HL-60/S4 treated with retinoic acid at 250 ng/mL for 4 days and 3 days (cell line): ENCODE measurements around the gene ELFN2.

Source experiments
- in situ Hi-C: fragments of 300-500 bp; cut with MboI; formaldehyde crosslinking; loops from 2 replicates; pipeline ENCODE4 v1.7.0; 2022; ENCODE audit warnings: low sequenced_read_pairs

The ELFN2 gene

DNA sequence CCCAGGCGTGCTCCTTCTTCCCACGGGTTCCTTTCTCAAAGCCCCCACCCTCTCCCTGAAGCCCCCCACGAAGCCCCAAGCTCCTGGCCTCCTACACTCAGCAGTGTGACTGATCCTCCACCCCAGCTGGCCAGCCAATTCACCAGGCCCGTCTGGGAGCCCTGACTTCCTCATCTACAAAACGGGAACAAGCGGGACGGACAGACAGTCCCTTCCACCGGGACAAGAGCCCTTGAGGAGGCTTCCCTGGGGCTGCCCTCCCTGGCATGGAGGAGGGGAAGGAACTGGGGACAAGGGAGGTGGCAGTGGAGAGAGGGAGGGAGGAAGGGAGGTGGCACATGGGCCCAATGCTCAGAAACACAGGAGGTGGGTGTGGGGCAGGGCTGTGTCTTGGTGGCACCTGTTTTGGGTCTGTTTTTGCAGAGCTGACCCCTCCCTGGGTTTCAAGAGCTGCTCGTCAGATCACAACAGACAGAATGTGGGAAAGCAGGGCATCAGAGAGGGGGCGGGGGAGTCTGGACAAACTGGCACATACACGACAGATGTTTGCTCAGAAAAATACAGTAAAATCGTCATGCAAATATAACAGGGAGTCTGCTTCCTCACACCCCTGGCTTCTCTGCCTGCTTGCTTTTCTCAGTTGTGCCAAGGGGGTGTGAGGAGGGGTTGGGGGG lies 56.8 kb downstream of the ELFN2 start:
- in situ Hi-C loops: no loop called here

DNA sequence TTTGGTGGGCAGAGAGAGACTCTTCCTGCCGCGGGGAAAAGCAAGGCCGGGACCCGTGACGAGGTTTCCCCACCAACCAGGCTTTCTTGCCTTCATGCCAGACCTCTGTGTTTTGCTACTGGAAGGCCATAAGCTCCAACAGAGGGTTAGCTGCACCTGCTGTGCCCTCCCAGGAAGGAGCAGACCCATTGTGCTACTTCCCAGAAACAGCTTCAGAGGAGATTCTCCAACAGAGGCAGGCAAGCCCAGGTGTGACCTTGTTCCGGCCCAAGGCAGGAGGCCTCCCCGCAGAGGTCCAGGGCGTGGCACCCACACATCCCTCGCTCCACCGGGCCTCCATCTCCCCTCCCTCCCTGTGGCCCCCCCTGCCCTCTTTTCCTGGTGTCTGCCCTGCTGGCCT lies 57.8 kb downstream of the ELFN2 start:
- in situ Hi-C loops: no loop called here

DNA sequence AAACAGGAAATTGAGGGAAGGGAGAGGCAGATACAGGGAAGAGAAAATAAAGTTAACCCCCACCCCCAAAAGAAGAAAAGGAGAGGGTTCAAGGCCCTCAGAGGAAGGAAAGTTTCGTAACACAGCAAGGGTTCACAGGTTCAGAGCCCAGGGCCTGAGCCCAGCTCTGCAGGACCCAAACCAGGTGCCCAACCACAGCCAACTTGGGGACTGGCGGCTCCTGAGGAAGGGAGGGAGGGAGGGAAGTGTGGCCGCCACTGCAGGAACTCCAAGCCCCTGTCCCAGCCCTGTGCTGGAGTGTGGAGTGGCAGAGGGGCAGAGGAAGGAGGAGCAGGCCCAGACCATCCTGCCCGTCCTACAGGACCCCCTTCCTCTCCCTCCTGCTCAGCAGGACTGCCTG lies 59.2 kb downstream of the ELFN2 start:
- in situ Hi-C loops: no loop called here

DNA sequence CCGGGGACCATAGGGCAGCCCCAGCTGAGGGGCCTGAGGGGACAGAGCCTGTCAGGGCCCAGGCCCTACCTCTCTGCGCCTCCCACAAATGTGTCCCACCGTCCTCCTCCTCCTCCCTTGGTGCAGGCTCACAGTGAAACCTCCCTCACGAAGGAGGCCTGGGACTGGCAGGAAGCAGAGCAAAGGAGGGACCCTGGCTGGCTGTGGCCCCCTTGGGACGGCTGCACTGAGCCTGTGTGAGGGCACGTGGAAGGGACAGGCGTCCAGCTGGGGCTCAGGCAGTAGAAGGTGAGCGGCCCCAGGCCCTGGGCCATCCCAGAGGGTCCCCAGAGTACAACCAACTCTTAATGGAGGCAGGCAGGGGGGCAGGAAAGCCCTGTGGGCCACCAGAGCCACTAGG lies 60.7 kb downstream of the ELFN2 start:
- in situ Hi-C loops: no loop called here

DNA sequence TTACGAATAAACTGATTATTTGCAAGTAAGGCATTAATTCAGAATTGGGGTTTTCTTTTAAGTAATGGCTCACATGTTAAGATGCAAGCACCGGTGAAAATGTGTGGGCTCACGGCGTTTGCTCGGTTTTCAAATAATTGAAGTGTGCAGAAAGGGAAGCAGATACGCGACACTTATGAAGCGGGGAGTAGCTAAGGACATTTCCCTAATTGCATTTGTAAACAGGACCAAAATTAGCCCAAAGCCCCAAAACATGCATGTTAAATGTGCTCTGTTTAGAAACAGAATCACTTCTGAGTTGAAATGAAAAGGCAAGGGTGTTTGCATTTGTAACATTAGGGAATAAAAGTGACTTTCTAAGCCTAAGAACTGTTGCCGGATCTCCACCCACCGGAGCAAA lies 61.3 kb downstream of the ELFN2 start:
- in situ Hi-C loops: no loop called here

DNA sequence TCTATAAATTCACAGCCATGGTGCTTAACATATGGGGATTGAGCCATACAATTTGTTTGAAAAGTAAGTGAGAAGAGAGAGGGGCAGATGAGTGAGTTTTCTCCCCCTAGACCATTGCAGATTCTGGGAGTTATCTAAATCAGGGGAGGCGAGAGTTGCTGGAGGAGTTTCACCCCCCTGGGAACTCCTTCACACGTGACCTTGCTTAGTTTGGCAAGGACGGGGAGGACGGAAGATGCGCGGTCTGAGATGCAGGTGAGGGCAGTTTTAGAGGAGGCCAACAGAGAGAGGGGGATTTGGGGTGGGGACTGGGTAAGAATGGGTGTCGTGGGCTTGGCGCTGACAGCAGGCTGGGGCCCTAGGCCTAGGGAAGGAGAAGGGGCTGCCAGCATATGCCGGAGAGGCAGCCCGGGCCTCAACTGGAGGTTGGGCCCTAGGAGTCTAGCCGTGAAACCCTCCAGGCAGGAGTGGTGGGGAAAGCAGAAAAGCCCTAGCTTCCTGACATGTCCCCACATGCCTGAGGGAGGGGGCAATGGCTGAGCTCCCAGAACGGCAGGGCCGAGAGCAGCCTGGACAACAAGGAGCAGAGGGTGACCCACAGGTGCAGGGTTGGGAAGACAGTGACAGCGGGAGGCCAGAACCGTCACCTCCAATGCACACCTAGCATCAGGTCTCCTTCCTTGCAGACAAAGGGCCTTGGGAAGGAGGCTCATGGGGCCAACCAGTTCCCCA lies 63.9 kb downstream of the ELFN2 start:
- in situ Hi-C loops: no loop called here

DNA sequence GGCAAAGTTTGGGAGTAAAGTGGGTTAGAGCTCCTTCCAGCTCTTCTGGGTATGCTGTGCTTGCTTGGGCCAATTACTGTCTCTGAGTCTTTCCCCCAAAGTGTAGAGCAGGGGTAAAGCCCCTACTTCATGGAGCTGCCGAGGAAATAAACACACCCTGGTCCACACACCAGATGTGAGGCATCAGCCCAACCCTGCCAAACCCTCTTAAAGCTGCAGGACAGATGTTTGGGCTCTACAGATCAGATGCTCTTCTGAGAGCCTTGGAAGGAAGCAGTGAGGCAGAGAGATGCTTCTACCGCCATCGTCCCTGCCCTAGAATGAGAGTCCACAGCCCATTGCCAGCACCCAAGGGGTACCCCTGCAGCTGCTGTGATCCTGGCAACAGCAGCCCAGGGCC lies 64.7 kb downstream of the ELFN2 start:
- in situ Hi-C loops: no loop called here

DNA sequence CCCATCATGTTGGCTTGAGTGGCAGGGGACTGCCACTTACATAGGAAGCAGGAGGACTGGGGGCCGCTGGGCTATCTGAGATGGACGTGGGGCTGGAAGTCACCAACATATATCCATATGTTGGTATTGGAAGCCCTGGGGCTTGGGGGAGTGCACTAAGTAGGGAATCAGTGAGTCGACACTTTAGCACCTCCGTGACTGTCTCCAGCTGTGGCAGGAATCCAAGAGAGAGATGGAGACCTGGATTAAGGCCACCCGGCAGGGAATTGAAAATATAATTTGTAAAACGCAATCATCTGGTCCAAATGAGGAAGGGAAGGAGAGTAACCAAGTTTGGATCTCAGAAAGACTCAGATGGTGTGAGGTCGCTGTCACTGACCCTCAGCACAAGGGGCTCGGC lies 68.4 kb downstream of the ELFN2 start:
- in situ Hi-C loops: no loop called here

DNA sequence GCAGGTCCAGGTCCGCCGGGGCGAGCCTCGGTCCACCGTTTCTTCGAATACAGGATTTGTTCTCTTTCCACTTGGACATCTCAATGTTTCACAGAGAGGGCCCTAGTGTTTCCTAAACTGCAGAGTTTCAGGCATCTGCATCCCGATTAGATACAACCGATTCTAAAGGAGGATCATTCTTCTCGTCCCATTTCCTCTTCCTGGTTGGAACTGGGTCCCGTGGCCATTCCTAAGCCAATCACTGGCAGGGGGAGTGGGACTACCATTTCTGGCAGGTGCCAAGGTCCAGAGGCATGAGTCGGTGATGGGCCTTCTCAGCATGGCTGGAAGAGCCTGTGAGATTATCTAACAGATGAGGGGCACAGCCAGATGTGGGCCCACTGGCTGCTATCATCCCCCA lies 68.9 kb downstream of the ELFN2 start:
- in situ Hi-C loops: no loop called here

DNA sequence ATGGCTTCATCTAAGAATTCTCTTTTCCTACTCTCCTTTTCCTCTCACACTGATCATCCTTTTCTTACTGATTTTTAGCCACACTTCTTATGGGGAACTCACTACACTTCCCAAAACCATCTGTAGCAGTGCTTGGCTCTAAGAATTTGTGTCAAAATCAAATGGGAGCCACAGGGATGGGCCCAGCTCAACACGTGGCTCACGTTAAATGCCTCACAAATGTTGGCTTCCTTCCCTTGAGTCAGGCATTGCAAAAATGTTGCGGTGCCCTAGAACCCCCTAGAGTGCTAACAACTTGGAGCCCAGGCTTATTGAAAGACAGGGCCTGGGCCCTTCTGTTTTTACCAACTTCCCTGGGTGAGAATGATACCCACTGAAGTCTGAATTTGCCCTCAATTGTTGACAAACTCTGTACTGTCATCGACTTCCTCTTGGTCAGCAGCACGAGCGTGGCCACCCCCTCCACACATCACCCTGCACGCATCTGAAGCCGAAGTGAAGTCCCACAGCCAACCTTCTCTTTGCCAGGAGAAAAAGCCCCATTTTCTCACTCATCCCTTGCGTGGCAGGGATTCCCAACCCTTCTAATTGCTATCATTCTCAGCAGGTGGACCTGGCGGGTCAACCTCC lies 69.7 kb downstream of the ELFN2 start:
- in situ Hi-C loops: no loop called here

DNA sequence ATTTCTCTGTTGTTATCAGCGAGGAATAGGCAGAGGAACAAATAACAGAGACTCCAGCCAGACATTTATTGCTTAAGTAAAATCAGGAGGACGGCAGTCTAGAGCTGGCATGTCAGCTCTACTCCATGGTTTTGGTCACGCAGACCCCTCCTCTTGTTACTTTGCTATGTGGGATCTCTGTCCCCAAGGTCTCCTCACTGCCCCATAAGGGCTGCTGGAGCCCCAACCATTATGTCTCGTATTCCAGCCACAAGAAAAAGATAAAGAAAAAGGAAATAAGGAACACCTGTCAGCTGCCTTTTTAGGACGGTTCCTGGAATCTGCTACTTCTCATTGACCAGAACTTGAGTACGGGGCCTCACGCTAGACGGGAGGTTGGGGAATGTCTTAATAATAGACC lies 70.4 kb downstream of the ELFN2 start:
- in situ Hi-C loops: no loop called here

DNA sequence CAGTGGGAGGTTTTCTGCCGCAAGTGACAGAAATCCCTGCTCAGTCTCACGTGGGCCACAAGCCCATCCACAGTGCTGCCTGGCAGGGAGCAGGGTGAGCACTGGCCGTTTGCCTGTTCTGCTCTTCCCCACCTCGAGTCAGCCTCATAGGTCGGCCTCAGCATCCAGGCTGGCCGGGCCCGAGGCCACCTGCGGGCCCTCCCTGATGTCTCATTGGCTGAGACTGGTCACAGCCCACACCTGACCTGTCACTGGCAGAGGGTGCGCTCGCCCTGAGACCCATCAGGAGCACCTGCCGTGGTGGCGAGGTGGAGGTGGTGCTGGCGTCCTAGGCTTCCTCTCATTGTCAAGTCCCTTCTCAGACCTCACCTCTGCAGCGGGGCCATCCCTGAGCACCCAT lies 72.1 kb downstream of the ELFN2 start:
- in situ Hi-C loops: no loop called here

DNA sequence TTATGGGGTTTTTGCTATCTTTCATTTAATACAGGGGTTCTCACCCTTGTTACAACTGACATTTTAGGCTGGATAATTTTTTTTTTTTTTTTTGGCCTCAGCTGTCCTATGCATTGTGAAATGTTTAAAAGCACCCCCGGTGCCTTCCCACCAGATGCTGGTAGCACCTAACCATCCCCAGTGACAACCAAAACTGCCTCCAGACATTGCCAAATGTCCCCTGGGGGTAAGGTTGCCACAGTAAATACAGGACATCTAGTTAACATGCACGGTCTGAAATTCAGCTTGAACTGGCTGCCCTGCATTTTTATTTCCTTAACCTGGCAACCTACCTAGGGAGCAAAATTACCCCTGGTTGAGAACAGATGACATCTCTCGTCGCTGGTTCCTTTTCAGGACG lies 72.6 kb downstream of the ELFN2 start:
- in situ Hi-C loops: no loop called here

DNA sequence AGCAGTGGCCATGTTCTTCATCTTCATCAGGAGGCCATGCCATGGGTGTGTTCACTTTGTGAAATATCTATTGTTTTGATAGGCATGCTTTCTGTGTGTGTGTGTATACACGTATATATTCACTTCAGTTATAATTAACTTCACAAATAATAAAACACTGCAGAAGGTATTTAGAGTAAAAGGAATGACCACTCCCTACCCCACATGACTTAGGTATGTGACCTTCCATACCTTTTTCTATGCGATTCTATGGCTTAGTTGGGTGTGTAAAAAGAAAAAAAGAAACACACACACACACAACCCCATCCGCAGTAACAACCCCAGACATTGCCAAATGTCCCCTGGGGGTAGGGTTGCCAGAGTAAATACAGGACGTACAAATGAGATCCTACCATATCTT lies 73.0 kb downstream of the ELFN2 start:
- in situ Hi-C loops: no loop called here

DNA sequence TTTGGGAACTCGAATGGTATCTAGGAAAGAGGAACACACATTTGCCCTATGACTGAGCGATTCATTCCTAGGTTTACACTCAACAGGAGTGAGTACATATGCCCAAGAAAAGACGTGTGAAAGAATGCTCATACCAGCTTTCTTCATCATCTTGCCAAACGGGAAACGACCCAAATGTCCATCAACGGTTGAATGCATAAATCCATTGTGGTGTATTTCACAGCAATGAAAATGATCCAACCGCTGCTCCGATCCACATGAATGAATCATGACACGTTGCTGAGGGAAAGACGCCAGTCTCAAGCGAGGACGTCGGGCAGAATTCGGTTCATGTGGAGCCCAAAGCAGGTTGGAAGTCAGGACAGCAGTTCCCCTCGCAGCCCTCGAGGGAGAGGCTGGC lies 73.4 kb downstream of the ELFN2 start:
- in situ Hi-C loops: no loop called here

DNA sequence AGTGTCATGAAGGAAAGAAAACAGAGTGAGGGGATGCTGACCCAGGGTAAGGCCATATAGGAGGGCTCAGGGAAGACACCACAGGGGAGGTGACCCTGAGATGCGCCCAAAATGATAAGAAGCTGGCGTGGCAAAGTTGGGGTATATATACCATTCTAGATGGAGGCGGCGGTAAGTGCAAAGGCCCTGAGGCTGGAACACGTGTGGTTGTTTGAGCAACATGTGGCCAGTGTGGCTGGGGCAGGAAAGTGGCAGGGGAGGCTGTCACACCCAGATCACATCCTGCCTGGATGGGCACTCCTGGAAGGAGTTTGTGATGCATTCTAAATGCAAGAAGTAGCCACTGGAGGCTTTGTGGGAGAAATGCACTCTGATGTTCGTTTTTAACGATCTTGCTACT lies 74.8 kb downstream of the ELFN2 start:
- in situ Hi-C loops: no loop called here

DNA sequence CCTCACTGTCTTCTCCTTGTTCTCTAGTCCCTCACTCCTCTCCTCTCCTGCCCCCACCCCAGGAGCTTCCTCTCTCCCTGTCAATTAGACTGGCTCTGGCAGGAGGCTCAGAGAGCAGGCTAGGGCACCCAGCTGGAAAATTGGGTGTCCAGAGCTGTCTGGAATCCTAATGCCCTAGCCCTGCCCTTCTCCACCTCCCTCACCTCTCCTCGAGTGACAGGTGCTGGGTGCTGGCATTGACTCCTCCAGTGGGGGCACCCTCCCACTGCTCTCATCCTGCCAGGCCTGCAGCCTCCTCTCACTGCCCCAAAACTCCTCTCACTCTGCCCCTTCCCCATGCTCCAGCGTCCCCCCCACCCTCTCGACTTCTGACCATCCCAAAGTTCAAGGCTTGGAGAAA lies 76.0 kb downstream of the ELFN2 start:
- in situ Hi-C loops: no loop called here

DNA sequence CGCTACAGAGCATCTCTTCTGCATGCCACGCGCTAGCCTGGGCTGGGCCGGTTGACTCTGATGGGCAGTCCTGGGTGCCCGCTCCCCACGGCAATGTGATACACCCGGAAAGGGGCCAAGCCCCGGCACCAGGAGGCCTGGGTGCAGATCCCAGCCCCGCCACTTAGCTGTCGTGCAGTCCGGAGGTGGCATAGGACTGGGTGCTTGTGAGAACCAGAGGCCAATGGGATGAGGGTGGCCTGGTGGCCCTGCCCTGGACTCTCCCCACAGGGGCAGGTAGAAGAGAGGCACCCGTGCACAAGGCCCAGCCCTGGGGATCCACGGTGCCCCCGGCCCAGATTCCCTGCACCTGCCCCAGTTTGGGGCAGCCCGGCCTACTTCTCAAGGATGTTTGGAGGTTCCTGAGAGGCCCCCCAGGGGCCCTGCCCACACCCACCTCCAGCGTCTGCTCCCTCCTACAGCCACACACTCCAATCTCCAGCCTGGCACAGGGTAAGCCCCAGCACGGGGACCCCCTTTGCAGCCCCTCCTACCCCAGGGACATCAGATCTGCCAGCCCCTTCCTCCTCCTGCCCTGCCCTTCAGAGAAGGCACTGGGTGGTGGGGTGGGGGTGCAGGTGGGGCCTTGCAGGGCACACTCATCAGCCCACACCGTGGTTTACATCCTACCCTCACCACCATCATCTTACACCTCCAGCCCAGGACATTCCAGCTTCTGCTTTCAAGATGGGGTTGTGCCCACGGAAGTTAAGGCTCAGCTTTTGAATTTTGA lies 78.0 kb downstream of the ELFN2 start:
- in situ Hi-C loops: no loop called here

DNA sequence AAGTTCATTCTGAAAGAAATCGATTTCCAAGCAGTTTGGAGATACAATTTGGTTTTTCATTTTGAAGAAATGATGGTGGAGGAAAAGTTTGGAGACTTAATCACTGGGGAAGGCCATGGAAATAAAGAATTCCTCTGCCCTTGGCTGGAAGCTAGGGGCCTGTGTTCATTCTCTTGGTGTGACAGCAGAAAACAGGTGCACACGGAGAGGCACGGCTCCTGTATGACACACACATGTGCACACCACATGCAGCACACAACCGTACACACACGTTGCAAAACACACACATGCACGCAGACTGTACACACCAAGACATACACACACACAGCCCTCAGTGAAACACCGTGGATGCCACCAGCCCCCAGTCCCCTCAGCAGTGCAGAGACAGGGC lies 80.8 kb downstream of the ELFN2 start:
- in situ Hi-C loops: no loop called here

DNA sequence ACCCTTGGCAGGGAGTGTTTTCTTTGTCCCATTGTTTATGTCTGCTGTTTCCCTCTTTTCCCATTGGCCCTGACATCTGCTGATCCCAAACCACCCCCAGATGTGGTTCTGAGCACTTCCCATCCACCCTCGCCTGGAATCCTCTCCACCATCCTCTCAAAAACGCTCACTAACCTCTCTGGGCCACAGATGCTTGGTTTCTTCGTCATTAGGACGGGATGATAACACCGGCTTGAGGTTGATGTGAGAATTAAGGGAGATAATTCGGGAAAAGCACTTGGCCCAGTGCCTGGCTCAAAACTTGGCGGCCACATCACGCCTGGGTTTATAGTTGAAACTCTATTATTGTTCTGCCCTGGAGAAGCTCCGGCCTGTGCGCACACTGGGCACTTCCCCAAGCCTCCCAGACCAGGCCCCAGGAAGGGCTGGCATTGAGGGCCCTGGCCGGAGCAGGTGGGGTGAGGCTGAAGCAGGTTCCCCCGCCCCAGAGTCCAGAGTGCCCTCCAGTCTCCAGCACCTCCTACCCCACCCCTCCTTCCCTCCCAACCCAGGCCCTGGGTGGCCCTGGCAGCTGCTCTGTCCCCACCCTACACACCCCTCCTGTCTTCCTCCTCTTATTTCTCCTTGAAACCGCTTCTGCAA lies 81.3 kb downstream of the ELFN2 start:
- in situ Hi-C loops: no loop called here

DNA sequence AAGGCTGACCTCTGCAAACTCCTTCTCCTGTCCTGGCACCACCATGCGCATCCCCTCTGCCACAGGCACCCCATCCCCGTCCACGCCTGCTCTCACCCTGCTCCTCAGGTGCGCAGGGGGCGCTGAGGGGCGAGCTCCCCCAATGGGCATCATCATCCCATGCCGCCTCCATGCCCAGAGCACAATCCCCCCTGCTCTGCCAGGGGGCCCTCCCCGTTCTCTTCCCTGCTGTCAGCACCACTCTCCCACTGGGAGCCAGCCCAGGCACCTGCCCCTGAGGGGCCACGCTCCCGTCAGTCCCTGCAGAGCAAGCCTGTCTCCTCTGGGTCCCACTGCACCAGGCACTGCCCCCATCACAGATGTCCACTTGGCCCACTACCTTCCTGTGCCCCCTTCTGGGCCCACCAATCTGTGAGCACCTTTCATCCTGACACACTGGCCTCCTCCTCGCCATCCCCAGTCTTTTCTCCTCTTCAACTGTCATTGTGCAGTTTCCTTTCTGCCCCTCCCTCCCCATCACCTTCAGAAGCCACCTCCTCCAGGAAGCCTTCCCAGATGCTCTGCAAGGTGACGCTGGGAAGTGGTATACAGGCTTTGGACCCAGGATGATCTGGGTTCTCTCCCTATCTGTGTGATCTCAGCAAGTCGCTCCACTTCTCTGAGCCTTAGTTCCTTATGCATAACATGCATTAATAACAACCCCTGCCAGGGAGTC lies 82.4 kb downstream of the ELFN2 start:
- in situ Hi-C loops: no loop called here
